K562 (cell line): ENCODE results near the gene BAG5.

Experiments used
- EHMT2 ChIP-seq: fragments of 450-650 bp; IDR thresholded peaks from 2 replicates; pipeline ENCODE4 v1.6.1; 2018; ENCODE audit warnings: antibody characterized with exemption
- MAFG ChIP-seq: fragments of 450-650 bp; conservative IDR thresholded peaks from 2 replicates; pipeline ENCODE4 v1.6.1; 2016; ENCODE audit warnings: missing genetic modification characterization, missing compliant biosample characterization
- XRCC4 ChIP-seq: IDR thresholded peaks from one replicate; pipeline ENCODE4 v1.6.1; 2011; ENCODE audit not compliant: insufficient read depth, insufficient read length; ENCODE audit errors: extremely low read depth
- ZNF143 ChIP-seq: sonication (generic); formaldehyde crosslinking; IDR thresholded peaks from 2 replicates; pipeline ENCODE4 v1.9.0; 2022; ENCODE audit warnings: mild to moderate bottlenecking, missing genetic modification reagents
- ZNF780A ChIP-seq: fragments of 250-450 bp; sonication (Bioruptor Pico); IDR thresholded peaks from 2 replicates; pipeline ENCODE4 v1.5.0; 2021; ENCODE audit warnings: mild to moderate bottlenecking
- TF ChIP-seq, protein P1 (sequence below), 2 experiments: fragments of 450-650 bp; formaldehyde crosslinking in 1 of 2; IDR thresholded peaks; 2 replicates each; pipeline versions ENCODE4 v1.4.0 to v1.6.1; 2014 to 2020; ENCODE audit warnings: mild to moderate bottlenecking in 2 of 2, borderline replicate concordance in 1 of 2, low read depth in 1 of 2
- TF ChIP-seq, protein P2 (sequence below), 3 experiments: IDR thresholded peaks in 2 of 3; conservative IDR thresholded peaks in 1 of 3; 2 replicates each; pipeline ENCODE4 v1.5.1; 2011 to 2012; ENCODE audit warnings: low read length in 3 of 3, mild to moderate bottlenecking in 3 of 3, control low read depth in 2 of 3, improper control_type of control experiment in 1 of 3, inconsistent platforms in 1 of 3, low read depth in 1 of 3, mixed read lengths in 1 of 3, moderate library complexity in 1 of 3; ENCODE audit not compliant: insufficient read depth in 2 of 3

DNA sequence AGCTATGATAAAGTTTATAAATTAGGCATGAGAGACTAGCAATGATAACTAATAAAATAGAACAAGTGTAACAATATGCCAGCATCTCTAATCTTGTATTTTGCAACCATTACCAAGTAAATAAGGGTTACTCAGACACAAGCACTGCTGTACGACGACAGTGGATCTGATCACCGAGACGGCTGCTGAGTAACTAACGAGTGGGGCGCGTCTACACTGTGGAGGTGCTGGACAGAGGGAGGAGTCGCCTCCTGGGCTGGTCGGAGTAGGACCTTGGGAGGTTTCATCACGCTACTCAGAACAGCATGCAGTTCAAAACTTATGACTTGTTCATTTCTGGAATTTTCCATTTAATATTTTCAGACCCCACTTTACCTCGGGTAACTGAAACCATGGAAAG is 18.7 kb upstream of the BAG5 start:
- TF ChIP-seq MAFG (tag) (no peak), ZNF143 (CRISPR knock-in tag) (no peak), ZNF780A (CRISPR knock-in tag) (no peak), XRCC4 (no peak), EHMT2 (no peak)
- TF ChIP-seq, protein P1, sequence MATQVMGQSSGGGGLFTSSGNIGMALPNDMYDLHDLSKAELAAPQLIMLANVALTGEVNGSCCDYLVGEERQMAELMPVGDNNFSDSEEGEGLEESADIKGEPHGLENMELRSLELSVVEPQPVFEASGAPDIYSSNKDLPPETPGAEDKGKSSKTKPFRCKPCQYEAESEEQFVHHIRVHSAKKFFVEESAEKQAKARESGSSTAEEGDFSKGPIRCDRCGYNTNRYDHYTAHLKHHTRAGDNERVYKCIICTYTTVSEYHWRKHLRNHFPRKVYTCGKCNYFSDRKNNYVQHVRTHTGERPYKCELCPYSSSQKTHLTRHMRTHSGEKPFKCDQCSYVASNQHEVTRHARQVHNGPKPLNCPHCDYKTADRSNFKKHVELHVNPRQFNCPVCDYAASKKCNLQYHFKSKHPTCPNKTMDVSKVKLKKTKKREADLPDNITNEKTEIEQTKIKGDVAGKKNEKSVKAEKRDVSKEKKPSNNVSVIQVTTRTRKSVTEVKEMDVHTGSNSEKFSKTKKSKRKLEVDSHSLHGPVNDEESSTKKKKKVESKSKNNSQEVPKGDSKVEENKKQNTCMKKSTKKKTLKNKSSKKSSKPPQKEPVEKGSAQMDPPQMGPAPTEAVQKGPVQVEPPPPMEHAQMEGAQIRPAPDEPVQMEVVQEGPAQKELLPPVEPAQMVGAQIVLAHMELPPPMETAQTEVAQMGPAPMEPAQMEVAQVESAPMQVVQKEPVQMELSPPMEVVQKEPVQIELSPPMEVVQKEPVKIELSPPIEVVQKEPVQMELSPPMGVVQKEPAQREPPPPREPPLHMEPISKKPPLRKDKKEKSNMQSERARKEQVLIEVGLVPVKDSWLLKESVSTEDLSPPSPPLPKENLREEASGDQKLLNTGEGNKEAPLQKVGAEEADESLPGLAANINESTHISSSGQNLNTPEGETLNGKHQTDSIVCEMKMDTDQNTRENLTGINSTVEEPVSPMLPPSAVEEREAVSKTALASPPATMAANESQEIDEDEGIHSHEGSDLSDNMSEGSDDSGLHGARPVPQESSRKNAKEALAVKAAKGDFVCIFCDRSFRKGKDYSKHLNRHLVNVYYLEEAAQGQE (IDR thresholded peaks at IDR 0.05; ENCODE audit: borderline replicate concordance) = no peak
- TF ChIP-seq, protein P1 (CRISPR knock-in tag; IDR thresholded peaks at IDR 0.05; ENCODE audit: low read depth) = no peak
- TF ChIP-seq, protein P2, sequence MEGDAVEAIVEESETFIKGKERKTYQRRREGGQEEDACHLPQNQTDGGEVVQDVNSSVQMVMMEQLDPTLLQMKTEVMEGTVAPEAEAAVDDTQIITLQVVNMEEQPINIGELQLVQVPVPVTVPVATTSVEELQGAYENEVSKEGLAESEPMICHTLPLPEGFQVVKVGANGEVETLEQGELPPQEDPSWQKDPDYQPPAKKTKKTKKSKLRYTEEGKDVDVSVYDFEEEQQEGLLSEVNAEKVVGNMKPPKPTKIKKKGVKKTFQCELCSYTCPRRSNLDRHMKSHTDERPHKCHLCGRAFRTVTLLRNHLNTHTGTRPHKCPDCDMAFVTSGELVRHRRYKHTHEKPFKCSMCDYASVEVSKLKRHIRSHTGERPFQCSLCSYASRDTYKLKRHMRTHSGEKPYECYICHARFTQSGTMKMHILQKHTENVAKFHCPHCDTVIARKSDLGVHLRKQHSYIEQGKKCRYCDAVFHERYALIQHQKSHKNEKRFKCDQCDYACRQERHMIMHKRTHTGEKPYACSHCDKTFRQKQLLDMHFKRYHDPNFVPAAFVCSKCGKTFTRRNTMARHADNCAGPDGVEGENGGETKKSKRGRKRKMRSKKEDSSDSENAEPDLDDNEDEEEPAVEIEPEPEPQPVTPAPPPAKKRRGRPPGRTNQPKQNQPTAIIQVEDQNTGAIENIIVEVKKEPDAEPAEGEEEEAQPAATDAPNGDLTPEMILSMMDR (IDR thresholded peaks at IDR 0.05 in 2 of 3, conservative IDR thresholded peaks at IDR 0.05 in 1 of 3; ENCODE audit: insufficient read depth in 2 of 3, low read depth in 1 of 3, low read length in 3 of 3) = no peak
